Left ventricle myocardium inferior (tissue), 1 donor: ENCODE data around the gene DUSP2. TPM values are rescaled to one million over a fixed set of nuclear protein-coding genes. Genes with fewer than 3 reads are reported as not detected.

Experiments used
- DNase-seq: peaks from one replicate; pipeline ENCODE4 v3.0.0-alpha.2; 2020
- H3K27ac ChIP-seq: fragments of 200-600 bp; replicated peaks from 2 replicates; pipeline ENCODE4 v1.8.0; 2021
- H3K27me3 ChIP-seq: fragments of 200-600 bp; 2 replicates; pipeline ENCODE4 v1.8.0; 2021; ENCODE audit warnings: low read depth
- H3K36me3 ChIP-seq: fragments of 200-600 bp; 2 replicates; pipeline ENCODE4 v1.8.0; 2021
- H3K4me1 ChIP-seq: fragments of 200-600 bp; 2 replicates; pipeline ENCODE4 v1.8.0; 2021
- H3K4me3 ChIP-seq: fragments of 200-600 bp; 2 replicates; pipeline ENCODE4 v1.8.0; 2021; ENCODE audit warnings: mild to moderate bottlenecking, moderate library complexity
- H3K9me3 ChIP-seq: fragments of 200-600 bp; replicated peaks from 2 replicates; pipeline ENCODE4 v1.8.0; 2021
- intact Hi-C: fragments of 100-400 bp; cut with micrococcal nuclease; formaldehyde crosslinking; loops from one replicate; pipeline ENCODE4 v1.11.0; 2022
- total RNA-seq: library from RNA; stranded (reverse); fragmentation: NEBNext Ultra II Directional; extraction: Animal tissue kit (Norgen Biotek cat#: 25700); gene quantifications from one replicate; pipeline ENCODE4 v1.2.1, GENCODE V29; 2021
- TF ChIP-seq, protein P1 (sequence below): fragments of 200-600 bp; IDR thresholded peaks from 2 replicates; pipeline ENCODE4 v1.8.0; 2021; ENCODE audit warnings: antibody characterized with exemption, mild to moderate bottlenecking, borderline replicate concordance
- donor health status: DM: no; HTN: yes; CAD: no; lungs with severe emphysema.

Gene DUSP2
- total RNA-seq, 1 donor from 2014 or later, result 0.82 TPM

DNA sequence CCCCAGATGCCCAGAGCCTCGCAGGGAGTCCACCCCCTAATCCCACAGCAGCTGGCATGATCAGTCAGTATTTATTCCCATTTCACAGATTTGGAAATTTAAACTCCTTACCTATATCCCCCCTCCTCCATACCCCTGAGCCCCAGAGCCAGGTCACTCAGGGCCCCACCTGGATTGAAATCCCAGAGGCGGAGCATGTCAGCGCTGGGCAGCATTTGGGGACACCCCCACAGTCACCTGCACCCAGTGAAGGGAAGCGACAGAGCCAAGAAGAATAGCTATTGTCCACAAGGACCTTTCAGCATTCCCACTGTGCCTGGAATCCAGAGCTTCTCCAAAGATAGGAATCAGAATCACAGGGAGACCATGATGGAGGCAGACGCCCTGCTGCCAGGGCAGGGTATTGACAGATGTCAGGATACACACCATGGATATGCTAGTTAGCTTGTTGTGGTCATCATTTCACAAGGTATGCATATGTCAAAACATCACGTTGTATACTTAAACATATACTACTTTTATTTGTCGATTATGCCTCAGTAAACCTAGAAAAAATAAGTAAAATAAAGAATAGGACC lies 6.0 kb downstream of the DUSP2 start:
- H3K9me3 ChIP-seq, result no peaks in the 10 kb centered on the region
- DNase-seq, result no peak
- intact Hi-C loops, result no loop called here
- H3K36me3 ChIP-seq, result no peaks in the 10 kb centered on the region
- no peak overlapping the region for H3K27ac ChIP-seq
- H3K4me1 ChIP-seq, result peaks cover 3% of the 10 kb centered on the region
- H3K4me3 ChIP-seq, result no peak overlapping the region
- TF ChIP-seq, protein P1, sequence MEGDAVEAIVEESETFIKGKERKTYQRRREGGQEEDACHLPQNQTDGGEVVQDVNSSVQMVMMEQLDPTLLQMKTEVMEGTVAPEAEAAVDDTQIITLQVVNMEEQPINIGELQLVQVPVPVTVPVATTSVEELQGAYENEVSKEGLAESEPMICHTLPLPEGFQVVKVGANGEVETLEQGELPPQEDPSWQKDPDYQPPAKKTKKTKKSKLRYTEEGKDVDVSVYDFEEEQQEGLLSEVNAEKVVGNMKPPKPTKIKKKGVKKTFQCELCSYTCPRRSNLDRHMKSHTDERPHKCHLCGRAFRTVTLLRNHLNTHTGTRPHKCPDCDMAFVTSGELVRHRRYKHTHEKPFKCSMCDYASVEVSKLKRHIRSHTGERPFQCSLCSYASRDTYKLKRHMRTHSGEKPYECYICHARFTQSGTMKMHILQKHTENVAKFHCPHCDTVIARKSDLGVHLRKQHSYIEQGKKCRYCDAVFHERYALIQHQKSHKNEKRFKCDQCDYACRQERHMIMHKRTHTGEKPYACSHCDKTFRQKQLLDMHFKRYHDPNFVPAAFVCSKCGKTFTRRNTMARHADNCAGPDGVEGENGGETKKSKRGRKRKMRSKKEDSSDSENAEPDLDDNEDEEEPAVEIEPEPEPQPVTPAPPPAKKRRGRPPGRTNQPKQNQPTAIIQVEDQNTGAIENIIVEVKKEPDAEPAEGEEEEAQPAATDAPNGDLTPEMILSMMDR, result no peak
- H3K27me3 ChIP-seq, result peaks cover 49% of the 10 kb centered on the region

DNA sequence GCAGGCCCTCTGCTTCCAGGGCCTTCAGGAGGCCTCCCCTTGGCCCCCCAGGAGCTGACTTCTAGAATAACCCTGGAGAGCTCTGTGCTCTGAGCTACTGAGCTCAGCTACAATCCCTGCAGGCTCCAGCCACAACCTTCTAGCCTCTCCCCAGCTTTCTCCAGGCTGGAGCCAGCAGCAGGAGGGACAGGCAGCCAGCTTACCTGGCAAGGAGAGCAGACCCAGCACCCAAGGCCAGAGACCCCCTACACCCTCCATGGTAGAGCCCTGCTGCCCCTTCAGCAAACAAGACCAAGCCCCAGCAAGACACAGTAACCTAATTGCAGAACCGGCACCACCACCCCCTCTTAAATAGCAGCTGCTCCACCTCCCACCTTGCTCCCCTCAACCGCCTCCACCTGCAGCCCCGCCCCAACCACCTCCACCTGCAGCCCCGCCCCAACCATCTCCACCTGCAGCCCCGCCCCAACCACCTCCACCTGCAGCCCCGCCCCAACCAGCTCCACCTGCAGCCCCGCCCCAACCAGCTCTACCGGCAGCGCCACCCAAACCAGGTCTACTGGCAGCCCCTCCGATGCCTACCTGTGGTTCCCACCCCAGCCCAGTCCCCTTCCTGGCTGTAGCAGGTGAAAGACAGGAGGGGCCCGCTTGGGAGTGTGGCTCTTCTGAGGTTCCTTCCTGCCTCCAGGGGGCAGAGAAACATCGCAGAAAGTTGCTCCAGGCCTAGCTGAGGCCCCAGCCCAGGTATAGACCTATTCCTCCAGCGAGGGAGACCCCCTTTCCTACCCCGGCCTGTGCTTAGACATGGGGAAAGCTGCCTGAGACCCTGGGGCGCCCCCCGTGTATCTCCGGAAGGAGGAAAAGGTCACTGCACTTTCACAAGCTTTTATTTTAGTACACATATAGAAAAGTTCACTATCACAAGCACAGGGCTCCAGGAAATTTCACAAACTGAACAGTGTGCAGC lies 6.8 kb downstream of the DUSP2 start, which contains the start of gene ASTL:
ASTL (minus strand) TSS at position 324 of the 967 bp plus-strand sequence; CDS start at position 258, 66 bp downstream.
- intact Hi-C loops, result no loop called here
- Histone ChIP-seq H3K4me1 (no peaks in the 10 kb centered on the region), H3K4me3 (no peak within 1 kb of the TSS), H3K36me3 (no peaks in the 10 kb centered on the region), H3K9me3 (no peaks in the 10 kb centered on the region), H3K27me3 (peaks cover 49% of the 10 kb centered on the region), H3K27ac (no peak within 1 kb of the TSS)
- TF ChIP-seq, protein P1, result peak; percentile 65
- DNase-seq, result peak; percentile 5

DNA sequence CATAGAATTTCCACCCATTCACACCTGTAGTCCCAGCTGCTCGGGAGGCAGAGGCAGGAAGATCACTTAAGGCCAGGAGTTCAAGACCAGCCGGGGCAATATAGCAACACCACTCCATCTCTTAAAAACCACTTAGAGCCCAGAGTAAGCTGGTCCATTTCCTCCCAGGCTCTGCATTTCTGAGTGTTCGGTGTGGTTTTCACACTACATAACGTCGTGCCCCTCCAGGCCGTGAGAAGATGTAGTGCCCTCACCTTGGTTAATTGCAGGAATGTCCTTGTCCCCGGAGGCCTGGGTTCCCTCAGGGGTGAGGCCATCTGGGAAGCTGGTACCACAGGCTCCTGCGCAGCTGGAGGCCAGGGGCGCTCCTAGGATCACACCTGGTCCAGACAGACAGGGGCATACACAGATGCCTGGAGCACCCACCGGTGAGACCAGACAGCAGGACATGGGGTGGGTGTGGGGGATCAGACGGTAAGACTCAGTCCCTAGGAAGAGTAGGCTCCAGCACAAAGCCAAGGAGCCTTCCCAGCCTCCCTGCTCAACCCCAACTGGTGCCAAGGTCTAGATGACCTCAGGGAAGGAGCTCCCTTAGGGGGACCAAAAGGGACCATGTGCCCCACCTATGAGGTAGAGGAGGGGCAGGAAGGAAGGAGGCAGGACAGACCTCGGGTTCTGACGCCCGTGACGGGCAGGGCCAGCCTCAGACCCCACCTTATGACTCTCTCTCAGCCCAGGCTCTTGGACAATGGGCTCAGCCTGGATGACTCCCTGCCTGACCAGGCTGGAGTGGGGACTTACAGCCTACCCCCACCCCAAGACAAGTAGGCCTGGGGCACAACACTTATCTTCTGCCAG lies 7.7 kb downstream of the DUSP2 start:
- intact Hi-C loops, result no loop called here
- TF ChIP-seq, protein P1, result no peak
- H3K27me3 ChIP-seq, result peaks cover 40% of the 10 kb centered on the region
- H3K4me3 ChIP-seq, result no peak overlapping the region
- no peaks in the 10 kb centered on the region for H3K9me3 ChIP-seq
- no peak overlapping the region for H3K27ac ChIP-seq
- H3K4me1 ChIP-seq, result no peaks in the 10 kb centered on the region
- no peaks in the 10 kb centered on the region for H3K36me3 ChIP-seq
- no peak for DNase-seq

DNA sequence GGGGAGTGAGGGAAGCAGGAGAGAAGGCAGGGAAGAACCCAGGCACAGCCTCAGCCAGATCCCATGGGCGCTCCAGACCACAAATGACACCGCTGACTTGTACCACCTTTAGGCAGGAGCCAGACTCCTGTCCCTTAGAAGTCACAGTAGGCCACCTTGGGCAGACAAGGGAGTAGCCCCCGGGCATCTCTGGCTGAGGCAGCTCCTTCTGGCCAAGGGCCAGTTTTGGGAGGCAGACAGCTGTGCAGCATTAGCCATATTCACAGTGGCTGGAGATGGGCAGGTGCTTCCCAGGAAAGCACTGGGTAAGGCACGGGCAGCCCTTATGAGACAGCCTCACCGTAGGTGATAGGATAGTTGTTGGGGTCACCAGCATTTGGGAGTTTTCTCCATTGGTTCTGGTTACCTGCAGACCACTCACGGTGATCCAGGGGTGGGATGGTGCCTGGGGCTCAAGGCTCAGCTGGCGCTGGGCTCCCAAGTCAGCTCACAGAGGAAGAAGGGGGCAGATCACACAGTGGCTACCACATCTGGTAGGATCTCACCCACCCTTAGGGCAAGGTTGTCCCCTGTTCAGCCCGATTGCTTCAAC lies 9.0 kb downstream of the DUSP2 start:
- no peak for DNase-seq
- intact Hi-C loops, result no loop called here
- TF ChIP-seq, protein P1, result no peak

DNA sequence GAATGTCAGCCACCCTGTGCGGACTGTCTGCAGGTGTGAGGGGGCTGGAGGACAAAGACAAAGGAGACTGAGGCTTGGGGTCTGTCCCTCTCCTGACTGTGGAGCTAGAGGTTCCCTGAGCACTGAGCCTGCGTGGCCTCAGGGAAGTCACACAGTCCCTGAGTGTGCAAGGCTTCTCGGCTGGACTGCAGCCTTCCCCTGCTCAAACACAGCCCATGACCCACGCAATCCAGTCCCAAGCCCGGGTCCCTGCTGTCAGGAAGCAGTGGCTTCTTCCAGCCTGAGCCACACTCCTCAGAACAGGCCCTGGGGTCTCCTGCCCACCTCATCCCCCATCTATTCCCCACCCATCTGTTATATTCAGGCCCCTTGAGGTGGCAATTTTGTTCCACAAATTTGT lies 9.6 kb downstream of the DUSP2 start:
- Histone ChIP-seq H3K4me3 (no peak overlapping the region), H3K9me3 (no peaks in the 10 kb centered on the region), H3K27ac (no peak overlapping the region), H3K27me3 (peaks cover 40% of the 10 kb centered on the region), H3K36me3 (no peaks in the 10 kb centered on the region), H3K4me1 (no peaks in the 10 kb centered on the region)
- intact Hi-C loops, result no loop called here
- TF ChIP-seq, protein P1, result no peak
- DNase-seq, result no peak

More for the DNA sequence above, 9.0 kb downstream of the DUSP2 start:
- Histone ChIP-seq H3K4me3 (no peak overlapping the region), H3K27me3 (peaks cover 40% of the 10 kb centered on the region), H3K36me3 (no peaks in the 10 kb centered on the region), H3K27ac (no peak overlapping the region), H3K9me3 (no peaks in the 10 kb centered on the region), H3K4me1 (no peaks in the 10 kb centered on the region)
